ENCODE data around the gene PCGF2.

- TF ChIP-seq CTCF (IDR thresholded peaks at IDR 0.05; ENCODE audit: low read depth, low read length) (no peak), POLR2A (IDR thresholded peaks at IDR 0.05; ENCODE audit: extremely low read depth, insufficient read length) (no peak)
Measured at GRCh38 chr17:38725066-38725465, 23.1 kb downstream of the PCGF2 start.
